Mesothelial cell of epicardium (in vitro differentiated cells): Measurements from ENCODE around the gene MMP11. TPM values are rescaled to one million over a fixed set of nuclear protein-coding genes. Genes with fewer than 3 reads are reported as not detected.
A peak's percentile ranks its signal among the peaks of the same experiment; 100 is the strongest.

Experiments
- DNase-seq, 2 experiments: peaks; one replicate each; pipeline ENCODE4 v3.0.0; 2021; ENCODE audit warnings: low spot score in 2 of 2; ENCODE audit not compliant: unreplicated experiment in 2 of 2
- H3K27ac Mint-ChIP-seq: 2 replicates; pipeline ENCODE4 v1.8.0; 2021; ENCODE audit warnings: mixed read lengths
- H3K27me3 Mint-ChIP-seq: 2 replicates; pipeline ENCODE4 v1.8.0; 2021; ENCODE audit warnings: low read depth, mixed read lengths
- H3K36me3 Mint-ChIP-seq: 2 replicates; pipeline ENCODE4 v1.8.0; 2021; ENCODE audit warnings: mixed read lengths
- H3K4me1 Mint-ChIP-seq: 2 replicates; pipeline ENCODE4 v1.8.0; 2021; ENCODE audit warnings: mixed read lengths
- H3K4me3 Mint-ChIP-seq: 2 replicates; pipeline ENCODE4 v1.8.0; 2021; ENCODE audit warnings: mild to moderate bottlenecking, moderate library complexity, mixed read lengths
- H3K9me3 Mint-ChIP-seq: 2 replicates; pipeline ENCODE4 v1.8.0; 2021; ENCODE audit warnings: mixed read lengths
- CTCF ChIP-seq: fragments of 200-600 bp; sonication (generic); IDR thresholded peaks from one replicate; pipeline ENCODE4 v1.5.0; 2021; ENCODE audit warnings: antibody characterized with exemption; ENCODE audit not compliant: unreplicated experiment
- total RNA-seq: library from RNA; stranded (reverse); gene quantifications from 3 replicates; pipeline ENCODE4 v1.2.1, GENCODE V29; 2021

Gene MMP11
- total RNA-seq, 1 donor from 2014 or later, result 566 TPM

GRCh38 chr22:23744001-23744400 is 28.6 kb upstream of the MMP11 start:
- Mint-ChIP-seq H3K4me3 (no peak overlapping the region), H3K4me1 (no peaks in the 10 kb centered on the region), H3K9me3 (peaks cover 12% of the 10 kb centered on the region), H3K27me3 (no peaks in the 10 kb centered on the region), H3K36me3 (peaks cover 35% of the 10 kb centered on the region), H3K27ac (no peak overlapping the region)
- TF ChIP-seq CTCF, result no peak
- DNase-seq, result no peak

DNA sequence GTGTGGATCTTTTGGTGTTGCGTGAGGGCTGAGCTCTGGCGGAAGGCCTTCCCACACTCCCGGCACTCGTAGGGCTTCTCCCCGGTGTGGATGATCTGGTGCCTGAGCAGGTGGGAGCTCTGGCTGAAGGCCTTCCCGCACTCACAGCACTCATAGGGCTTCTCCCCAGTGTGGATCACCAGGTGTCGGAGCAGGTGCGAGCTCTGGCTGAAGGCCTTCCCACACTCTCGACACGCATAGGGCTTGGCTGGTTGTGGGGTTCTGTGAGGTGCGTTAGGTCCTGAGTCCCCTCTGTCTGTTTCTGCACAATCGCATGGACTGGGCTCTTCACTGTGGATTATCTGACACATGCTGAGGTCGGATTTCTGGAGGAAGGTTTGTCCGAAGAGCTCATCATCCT is 28.2 kb upstream of the MMP11 start:
- Mint-ChIP-seq H3K4me1 (no peaks in the 10 kb centered on the region), H3K27me3 (no peaks in the 10 kb centered on the region), H3K36me3 (peaks cover 35% of the 10 kb centered on the region), H3K27ac (no peak overlapping the region), H3K4me3 (no peak overlapping the region), H3K9me3 (peaks cover 12% of the 10 kb centered on the region)
- TF ChIP-seq CTCF, result no peak
- DNase-seq, result no peak

DNA sequence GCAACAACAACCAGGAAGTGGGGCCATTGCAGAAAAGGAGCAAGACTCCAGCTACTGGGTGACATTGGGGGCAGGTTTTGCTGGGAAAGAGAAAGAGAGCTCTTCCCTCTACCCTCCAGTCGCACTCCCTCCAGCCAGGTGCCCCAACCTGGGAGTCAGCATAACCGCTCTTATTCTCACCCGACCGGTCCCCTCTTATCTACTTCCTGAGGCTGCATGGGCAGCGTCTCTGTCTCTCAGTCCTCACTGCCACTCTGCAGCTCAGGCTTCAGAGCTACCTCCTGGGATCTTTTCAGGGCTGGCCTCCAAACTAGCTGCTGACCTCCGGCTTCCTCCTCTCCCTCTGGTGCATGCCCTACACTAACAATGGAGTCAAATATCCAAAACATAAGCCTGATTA is 26.9 kb upstream of the MMP11 start:
- no peak for TF ChIP-seq CTCF
- H3K36me3 Mint-ChIP-seq, result peaks cover 34% of the 10 kb centered on the region

DNA sequence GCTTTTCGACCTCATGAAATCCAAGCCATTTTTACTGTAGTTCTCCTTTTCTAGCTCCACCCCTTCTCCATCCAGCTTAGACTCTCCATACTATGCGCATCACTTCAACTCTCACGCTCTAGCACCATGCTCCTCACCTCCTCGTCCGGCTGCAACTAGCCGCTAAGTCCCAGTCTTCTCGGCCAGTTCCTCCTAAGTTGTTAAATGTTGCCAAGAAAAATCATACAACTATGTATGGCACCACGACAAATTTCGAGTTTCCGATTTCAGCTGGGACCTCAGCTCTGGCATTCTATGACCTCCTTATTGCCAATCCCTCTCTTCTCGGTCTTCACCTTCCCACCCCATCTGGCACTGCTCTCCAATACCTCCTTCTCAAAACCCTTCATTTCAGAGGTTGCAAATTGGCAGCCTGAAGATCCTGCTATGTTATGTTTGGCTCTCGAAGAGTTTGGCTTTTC is 22.8 kb upstream of the MMP11 start:
- no peaks in the 10 kb centered on the region for H3K27me3 Mint-ChIP-seq
- H3K27ac Mint-ChIP-seq, result peak overlapping the region; percentile 96
- H3K9me3 Mint-ChIP-seq, result peaks cover 4% of the 10 kb centered on the region
- peak overlapping the region; percentile 76 for H3K4me3 Mint-ChIP-seq
- peaks cover 18% of the 10 kb centered on the region for H3K4me1 Mint-ChIP-seq
- no peak for DNase-seq
- no peak for TF ChIP-seq CTCF
- H3K36me3 Mint-ChIP-seq, result peaks cover 13% of the 10 kb centered on the region

More for the DNA sequence above, 26.9 kb upstream of the MMP11 start:
- Mint-ChIP-seq H3K4me3 (no peak overlapping the region), H3K9me3 (peaks cover 12% of the 10 kb centered on the region), H3K4me1 (peaks cover 12% of the 10 kb centered on the region), H3K27me3 (no peaks in the 10 kb centered on the region), H3K27ac (no peak overlapping the region)
- DNase-seq, result no peak

DNA sequence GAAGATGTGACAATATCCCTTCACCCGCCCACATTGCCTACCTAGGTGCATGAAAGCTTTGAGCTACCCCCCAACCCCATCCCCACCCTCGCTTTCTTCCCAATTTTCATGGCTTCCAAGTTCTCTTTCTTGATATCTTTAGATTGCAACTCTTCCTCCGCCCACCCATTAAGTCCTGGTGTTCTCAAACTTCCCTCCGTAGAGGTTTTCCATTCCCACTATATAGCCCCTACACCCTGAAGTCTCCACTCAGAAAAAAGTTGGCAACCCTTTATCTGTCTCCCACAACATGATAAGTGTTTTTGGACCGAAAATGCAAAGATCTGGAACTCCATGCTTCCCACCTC is 22.3 kb upstream of the MMP11 start:
- Mint-ChIP-seq H3K36me3 (peaks cover 9% of the 10 kb centered on the region), H3K4me1 (peaks cover 18% of the 10 kb centered on the region), H3K9me3 (no peaks in the 10 kb centered on the region), H3K27me3 (no peaks in the 10 kb centered on the region), H3K4me3 (peak overlapping the region; percentile 76), H3K27ac (peak overlapping the region; percentile 96)
- DNase-seq, result no peak
- TF ChIP-seq CTCF, result no peak
